ENCODE results near the gene MYBPH. TPM values are rescaled to one million over a fixed set of nuclear protein-coding genes. Genes with fewer than 3 reads are reported as not detected.

MYBPH gene
- total RNA-seq, 1 donor from 2014 or later = not detected

GRCh38 chr1:203186446-203187303, 11.0 kb upstream of the MYBPH start, which contains the start of gene CHI3L1:
CHI3L1 (minus strand) TSS chr1:203186704; CDS start chr1:203186623, 81 bp downstream.
- TF ChIP-seq CTCF (IDR thresholded peaks at IDR 0.05; ENCODE audit: unreplicated experiment) = no peak
- Mint-ChIP-seq H3K27ac (peak within 1 kb of the TSS; percentile 77), H3K4me3 (no peak within 1 kb of the TSS), H3K9me3 (no peaks in the 10 kb centered on the region), H3K36me3 (no peaks in the 10 kb centered on the region), H3K27me3 (ENCODE audit: low read depth) (no peaks in the 10 kb centered on the region), H3K4me1 (peaks cover 25% of the 10 kb centered on the region)
- no peak for DNase-seq (ENCODE audit: low spot score in 2 of 2, unreplicated experiment in 2 of 2)

DNA sequence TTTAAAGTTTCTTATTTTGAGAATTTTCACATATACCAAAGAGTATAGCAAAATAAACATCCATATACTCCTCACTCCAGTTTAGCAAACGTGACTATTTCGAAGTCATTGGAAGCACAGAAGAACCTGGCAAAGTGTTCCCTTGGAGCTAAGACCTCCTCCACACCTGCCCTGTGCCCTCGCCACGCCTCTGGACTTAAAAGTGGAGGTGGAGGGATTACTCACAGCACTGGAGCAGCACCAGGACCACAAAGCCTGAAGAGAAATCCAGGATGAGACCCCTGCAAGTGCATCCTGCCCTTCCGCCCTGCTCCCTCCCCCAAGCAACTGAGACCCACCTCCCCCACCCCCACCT, 10.4 kb upstream of the MYBPH start:
- H3K27me3 Mint-ChIP-seq (ENCODE audit: low read depth) = no peaks in the 10 kb centered on the region
- no peak for TF ChIP-seq CTCF (IDR thresholded peaks at IDR 0.05; ENCODE audit: unreplicated experiment)
- H3K9me3 Mint-ChIP-seq = no peaks in the 10 kb centered on the region
- H3K4me3 Mint-ChIP-seq = no peak overlapping the region
- H3K4me1 Mint-ChIP-seq = peaks cover 25% of the 10 kb centered on the region
- H3K36me3 Mint-ChIP-seq = no peaks in the 10 kb centered on the region
- no peak for DNase-seq (ENCODE audit: low spot score in 2 of 2, unreplicated experiment in 2 of 2)
- H3K27ac Mint-ChIP-seq = no peak overlapping the region

GRCh38 chr1:203185585-203185984, 10.0 kb upstream of the MYBPH start:
- Mint-ChIP-seq H3K27me3 (ENCODE audit: low read depth) (no peaks in the 10 kb centered on the region), H3K4me1 (peaks cover 25% of the 10 kb centered on the region), H3K9me3 (no peaks in the 10 kb centered on the region), H3K36me3 (no peaks in the 10 kb centered on the region), H3K27ac (no peak overlapping the region), H3K4me3 (no peak overlapping the region)
- TF ChIP-seq CTCF (IDR thresholded peaks at IDR 0.05; ENCODE audit: unreplicated experiment) = no peak
- no peak for DNase-seq (ENCODE audit: low spot score in 2 of 2, unreplicated experiment in 2 of 2)

DNA sequence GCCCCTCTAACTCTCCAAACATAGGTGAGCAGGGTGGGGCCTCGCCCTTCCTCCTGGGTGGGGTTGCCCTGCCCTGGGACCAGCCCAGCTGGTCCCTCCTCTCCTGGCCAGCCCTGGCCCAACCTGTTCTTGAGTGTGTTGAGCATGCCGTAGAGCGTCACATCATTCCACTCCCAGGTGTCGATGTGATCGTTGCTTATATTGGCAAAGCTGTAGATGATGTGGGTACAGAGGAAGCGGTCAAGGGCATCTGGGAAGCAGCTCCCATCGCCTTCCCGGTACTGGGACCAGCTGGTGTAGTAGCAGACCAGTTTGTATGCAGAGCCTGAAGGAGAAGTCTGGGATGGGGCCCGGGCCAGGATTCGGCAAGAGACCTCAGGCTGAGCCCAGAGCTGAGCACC, 9.4 kb upstream of the MYBPH start:
- Mint-ChIP-seq H3K4me1 (peaks cover 25% of the 10 kb centered on the region), H3K27ac (no peak overlapping the region), H3K27me3 (ENCODE audit: low read depth) (no peaks in the 10 kb centered on the region)

GRCh38 chr1:203184467-203184866, 8.8 kb upstream of the MYBPH start:
- Mint-ChIP-seq H3K36me3 (no peaks in the 10 kb centered on the region), H3K4me1 (peaks cover 25% of the 10 kb centered on the region), H3K27me3 (ENCODE audit: low read depth) (no peaks in the 10 kb centered on the region), H3K27ac (no peak overlapping the region), H3K4me3 (no peak overlapping the region), H3K9me3 (no peaks in the 10 kb centered on the region)
- no peak for TF ChIP-seq CTCF (IDR thresholded peaks at IDR 0.05; ENCODE audit: unreplicated experiment)
- no peak for DNase-seq (ENCODE audit: low spot score in 2 of 2, unreplicated experiment in 2 of 2)

More for the DNA sequence above, 9.4 kb upstream of the MYBPH start:
- no peak for DNase-seq (ENCODE audit: low spot score in 2 of 2, unreplicated experiment in 2 of 2)
- Mint-ChIP-seq H3K9me3 (no peaks in the 10 kb centered on the region), H3K4me3 (no peak overlapping the region), H3K36me3 (no peaks in the 10 kb centered on the region)
- no peak for TF ChIP-seq CTCF (IDR thresholded peaks at IDR 0.05; ENCODE audit: unreplicated experiment)

Measured in mesothelial cell of epicardium (in vitro differentiated cells).